RWPE2 (cell line): ENCODE measurements around the gene SKI.

ENCODE experiments used
- ATAC-seq: fragments of 200-7000 bp; cut with Tn5 transposase; 3 replicates; pipeline ENCODE4 v1.9.1; 2021; ENCODE audit warnings: low read depth
- DNase-seq: peaks from one replicate; pipeline ENCODE4 v3.0.0-alpha.2; 2020; ENCODE audit warnings: low spot score
- H3K27ac ChIP-seq: fragments of 450-650 bp; 2 replicates; pipeline ENCODE4 v1.5.1; 2017; ENCODE audit warnings: mild to moderate bottlenecking; ENCODE audit not compliant: poor library complexity, severe bottlenecking
- H3K27me3 ChIP-seq: fragments of 250-450 bp; sonication (Bioruptor Pico); 2 replicates; pipeline ENCODE4 v1.5.1; 2021; ENCODE audit warnings: mild to moderate bottlenecking, moderate library complexity; ENCODE audit not compliant: insufficient read depth, poor library complexity, severe bottlenecking
- H3K36me3 ChIP-seq: fragments of 250-450 bp; sonication (Bioruptor Pico); 2 replicates; pipeline ENCODE4 v1.5.1; 2020; ENCODE audit warnings: low read depth, mild to moderate bottlenecking, moderate library complexity
- H3K4me1 ChIP-seq: fragments of 250-450 bp; sonication (Bioruptor Pico); 2 replicates; pipeline ENCODE4 v1.5.1; 2021; ENCODE audit warnings: mild to moderate bottlenecking, moderate library complexity; ENCODE audit not compliant: insufficient read depth, poor library complexity, severe bottlenecking
- H3K4me3 ChIP-seq: fragments of 250-450 bp; sonication (Bioruptor Pico); 2 replicates; pipeline ENCODE4 v1.5.1; 2021; ENCODE audit warnings: mild to moderate bottlenecking, moderate library complexity; ENCODE audit not compliant: severe bottlenecking
- H3K9me3 ChIP-seq: fragments of 250-450 bp; sonication (Bioruptor Pico); 2 replicates; pipeline ENCODE4 v1.5.1; 2021; ENCODE audit warnings: mild to moderate bottlenecking, moderate library complexity; ENCODE audit not compliant: severe bottlenecking
- CTCF ChIP-seq: fragments of 450-650 bp; IDR thresholded peaks from one replicate; pipeline ENCODE4 v1.5.1; 2017; ENCODE audit warnings: mild to moderate bottlenecking, moderate library complexity; ENCODE audit not compliant: poor library complexity, severe bottlenecking

Gene SKI

GRCh38 chr1:2345297-2346075 is 117.4 kb downstream of the SKI start:
- Histone ChIP-seq H3K9me3 (no peaks in the 10 kb centered on the region), H3K27ac (no peak overlapping the region), H3K27me3 (no peaks in the 10 kb centered on the region), H3K36me3 (no peaks in the 10 kb centered on the region), H3K4me1 (peaks cover 5% of the 10 kb centered on the region), H3K4me3 (no peak overlapping the region)
- no peak for TF ChIP-seq CTCF
- DNase-seq = peak; percentile 55
- no peak for ATAC-seq

DNA sequence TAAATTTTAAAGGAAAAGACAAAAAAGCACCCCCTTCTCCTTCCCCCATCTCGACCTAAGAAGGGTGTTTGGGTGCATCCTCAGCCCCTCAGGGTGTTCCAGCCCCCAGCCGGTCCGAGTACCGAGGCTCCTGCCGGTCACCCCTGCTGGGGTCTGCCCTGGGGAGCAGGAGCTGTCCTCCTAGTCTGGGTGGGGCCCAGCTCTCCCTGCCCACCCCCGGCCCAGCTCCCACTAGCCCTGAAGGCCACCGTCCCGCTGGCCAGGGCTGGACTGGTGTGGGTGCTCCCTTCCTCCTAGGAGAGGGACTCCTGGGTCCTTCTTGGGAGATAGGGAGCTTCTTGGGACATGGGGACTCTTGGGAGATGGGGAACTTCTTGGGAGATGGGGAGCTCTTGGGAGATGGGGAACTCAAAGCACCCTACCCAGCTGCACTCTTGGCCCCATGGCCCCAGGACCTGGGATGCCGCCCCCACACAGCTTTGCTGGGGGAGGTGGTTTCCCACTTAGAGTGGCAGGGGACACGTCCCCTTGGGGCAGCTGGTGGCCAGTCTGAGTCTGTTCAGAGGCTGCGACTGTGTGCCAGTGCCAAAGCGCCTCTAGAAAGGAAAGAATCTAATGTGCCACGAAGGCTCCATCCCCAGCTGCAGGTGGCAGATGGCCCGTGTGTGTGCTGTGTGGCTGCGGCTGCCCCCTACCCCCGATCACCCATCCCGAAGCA is 118.7 kb downstream of the SKI start:
- Histone ChIP-seq H3K9me3 (no peaks in the 10 kb centered on the region), H3K36me3 (no peaks in the 10 kb centered on the region), H3K4me1 (peaks cover 5% of the 10 kb centered on the region), H3K4me3 (no peak overlapping the region), H3K27me3 (no peaks in the 10 kb centered on the region), H3K27ac (no peak overlapping the region)
- ATAC-seq = no peak
- peak; percentile 9 for DNase-seq
- no peak for TF ChIP-seq CTCF

GRCh38 chr1:2347409-2347785 is 119.3 kb downstream of the SKI start:
- Histone ChIP-seq H3K9me3 (no peaks in the 10 kb centered on the region), H3K36me3 (no peaks in the 10 kb centered on the region), H3K27me3 (no peaks in the 10 kb centered on the region), H3K27ac (no peak overlapping the region), H3K4me3 (no peak overlapping the region), H3K4me1 (peaks cover 5% of the 10 kb centered on the region)
- no peak for TF ChIP-seq CTCF
- no peak for ATAC-seq
- DNase-seq = peak; percentile 55

GRCh38 chr1:2347896-2348295 is 119.8 kb downstream of the SKI start:
- TF ChIP-seq CTCF = no peak
- DNase-seq (peak; percentile 26), ATAC-seq (no peak)
- Histone ChIP-seq H3K9me3 (no peaks in the 10 kb centered on the region), H3K4me1 (peaks cover 5% of the 10 kb centered on the region), H3K27me3 (no peaks in the 10 kb centered on the region), H3K27ac (no peak overlapping the region), H3K36me3 (no peaks in the 10 kb centered on the region), H3K4me3 (no peak overlapping the region)
